Ammon's horn (tissue), 1 donor: Measurements from ENCODE around the gene SUGCT.

ENCODE experiments used
- DNase-seq: peaks from one replicate; pipeline ENCODE4 v3.0.0-alpha.2; 2016; ENCODE audit warnings: low spot score

SUGCT gene

DNA sequence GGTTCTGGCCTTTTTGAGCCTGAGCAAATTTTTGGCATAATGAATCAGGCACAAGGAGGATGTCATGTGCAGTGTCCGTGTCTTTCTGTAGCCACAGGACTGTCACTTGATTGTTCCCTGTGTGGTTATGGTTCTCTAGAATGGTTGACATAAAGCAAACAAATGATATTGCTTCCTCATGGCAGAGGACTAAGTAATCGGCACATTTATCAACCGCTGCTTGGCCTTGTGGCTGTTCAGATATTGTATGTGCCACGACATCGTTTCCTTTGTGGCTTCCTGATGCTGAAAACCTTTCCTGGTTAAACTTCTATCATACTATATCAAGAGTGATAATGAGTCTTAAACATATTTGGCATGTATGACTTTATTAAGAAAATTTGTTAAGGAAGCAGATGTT is 598.8 kb downstream of the SUGCT start:
- DNase-seq: no peak

DNA sequence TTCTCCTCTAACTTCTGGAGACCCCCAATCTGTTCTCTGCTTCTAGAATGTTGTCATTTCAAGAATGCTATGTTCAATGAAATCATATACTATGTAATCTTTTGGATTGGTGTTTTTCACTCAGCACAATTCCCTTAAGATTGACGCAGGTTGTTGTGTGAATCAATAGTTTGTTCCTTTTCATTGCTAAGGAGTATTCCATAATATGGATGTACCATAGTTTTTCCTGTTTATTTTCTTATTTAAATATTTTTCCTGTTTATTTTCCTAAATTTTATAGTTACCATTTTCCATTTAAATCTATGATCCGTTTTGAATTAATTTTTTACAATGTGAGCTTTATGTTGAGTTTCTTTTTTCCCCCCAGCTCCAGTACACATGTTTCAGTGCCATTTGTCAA is 604.5 kb downstream of the SUGCT start:
- DNase-seq: no peak

DNA sequence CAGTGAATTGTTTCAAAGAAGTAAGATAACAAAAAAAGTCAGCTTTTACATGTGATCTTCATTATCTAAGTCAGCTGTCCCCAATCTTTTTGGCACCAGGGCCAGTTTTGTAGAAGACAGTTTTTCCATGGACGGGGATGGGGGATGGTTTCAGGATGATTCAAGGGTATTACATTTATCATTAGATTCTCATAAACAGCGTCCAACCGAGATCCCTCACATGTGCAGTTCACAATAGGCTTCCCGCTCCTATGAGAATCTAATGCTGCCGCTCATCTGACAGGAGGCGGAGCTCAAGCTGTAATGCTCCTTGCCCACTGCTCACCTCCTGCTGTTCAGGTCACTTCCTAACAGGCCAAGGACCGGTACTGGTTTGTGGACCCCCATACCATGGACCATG is 607.5 kb downstream of the SUGCT start:
- DNase-seq: no peak

DNA sequence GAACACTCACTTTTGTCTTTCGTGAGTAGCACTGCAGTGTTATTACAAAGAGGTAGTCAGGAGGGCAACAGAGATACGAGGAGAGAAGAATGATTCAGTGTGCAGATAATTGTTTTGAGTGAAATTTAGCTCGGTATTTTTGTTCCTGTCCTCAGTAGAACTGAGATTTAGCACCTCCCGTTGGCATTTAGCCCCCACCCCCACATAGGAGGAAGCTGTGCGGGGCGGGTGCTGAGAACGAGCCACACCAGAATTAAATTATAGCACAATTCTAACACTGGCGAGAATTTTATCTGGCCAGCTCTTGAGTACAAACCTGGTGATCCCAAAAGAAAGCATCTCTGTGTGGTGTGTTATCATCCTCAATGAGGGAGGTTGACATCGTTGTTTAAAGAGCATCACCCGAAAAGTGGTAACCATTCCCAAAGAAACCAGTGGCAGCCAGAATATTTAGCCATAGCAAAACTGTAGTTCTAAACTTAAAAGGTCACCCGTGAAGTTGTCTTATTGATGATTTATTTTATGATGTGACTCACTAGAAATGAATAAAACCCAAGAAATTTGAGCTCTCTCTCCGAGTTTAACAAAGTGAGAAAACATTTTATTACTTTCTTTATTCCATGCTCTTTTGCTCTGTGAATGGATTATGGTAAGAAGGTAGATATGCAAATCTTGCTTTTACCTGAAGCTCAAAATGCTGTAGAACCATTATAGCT is 612.2 kb downstream of the SUGCT start:
- DNase-seq: no peak

DNA sequence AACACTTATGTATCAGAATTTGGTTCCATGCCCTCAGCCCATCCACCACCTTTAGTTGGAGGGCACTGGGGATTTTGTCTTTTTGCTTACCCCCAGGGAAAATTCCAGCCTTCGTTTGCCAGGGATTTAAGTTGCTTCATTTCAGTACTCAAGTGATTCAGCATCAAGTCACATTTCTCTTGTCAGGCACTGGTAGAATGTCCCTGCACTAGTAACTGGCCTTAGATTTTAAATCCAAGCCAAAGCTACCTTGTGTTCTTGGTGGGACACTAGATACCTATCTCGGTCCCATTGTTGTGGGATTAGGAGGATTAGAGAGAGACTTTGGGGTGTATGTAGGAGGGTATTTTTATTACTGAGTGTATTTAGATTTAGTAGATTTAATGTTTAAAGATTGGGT is 613.1 kb downstream of the SUGCT start:
- DNase-seq: no peak

DNA sequence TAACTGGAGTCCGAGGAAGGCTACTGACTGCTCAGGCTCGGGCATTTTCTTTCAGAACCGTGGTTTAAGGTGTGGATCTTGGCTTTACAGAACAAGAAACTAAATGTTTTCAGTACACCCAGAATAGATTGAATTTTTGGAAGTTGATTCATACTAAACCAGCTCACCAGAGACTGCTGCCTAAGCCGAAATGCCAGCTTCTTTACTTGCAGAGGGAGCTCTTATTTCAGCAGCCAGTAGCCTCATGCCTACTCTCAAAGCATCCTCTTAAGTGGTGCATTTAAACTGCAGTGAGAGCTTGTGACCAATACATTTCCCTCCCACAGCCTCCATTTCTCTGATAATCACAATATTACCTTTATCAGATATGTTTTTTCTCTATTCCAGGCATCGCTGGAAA is 615.1 kb downstream of the SUGCT start:
- DNase-seq: no peak

DNA sequence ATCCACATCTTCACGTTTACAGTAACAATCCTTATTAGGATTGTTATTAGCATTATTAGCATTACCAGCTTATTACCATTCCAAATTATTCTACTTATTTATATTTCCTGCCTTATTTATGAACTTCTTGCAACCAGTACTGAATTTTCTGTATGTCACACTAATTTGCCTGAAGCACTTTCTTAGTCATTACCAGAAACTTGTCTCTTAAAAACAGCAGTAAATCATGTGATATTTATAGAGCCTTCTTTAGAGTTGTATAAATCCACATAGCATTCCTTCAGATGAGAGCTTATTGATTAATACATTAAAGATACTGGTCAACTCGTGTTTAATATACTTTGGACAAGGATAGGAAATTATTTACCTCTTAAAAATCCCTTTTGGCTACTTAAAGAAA is 618.6 kb downstream of the SUGCT start:
- no peak for DNase-seq

DNA sequence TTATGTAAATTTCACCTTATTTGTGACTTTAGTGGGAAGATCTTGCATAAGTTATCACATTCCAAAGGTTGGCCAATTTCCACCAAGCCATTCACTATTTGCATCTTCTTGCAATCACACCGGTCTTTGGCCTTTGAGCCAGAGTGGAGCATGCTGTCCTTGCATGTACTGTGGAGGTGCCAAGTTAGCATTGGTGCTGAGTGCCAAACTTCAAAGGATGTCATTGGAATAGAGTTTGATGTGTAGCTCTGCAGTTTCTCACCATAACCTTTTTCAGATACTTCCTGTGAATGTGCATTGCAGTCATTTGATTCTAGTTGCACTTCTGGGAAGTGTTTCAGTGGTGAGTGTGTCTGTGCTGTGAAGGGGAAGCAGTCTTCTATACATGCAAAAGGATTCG is 620.6 kb downstream of the SUGCT start:
- no peak for DNase-seq

DNA sequence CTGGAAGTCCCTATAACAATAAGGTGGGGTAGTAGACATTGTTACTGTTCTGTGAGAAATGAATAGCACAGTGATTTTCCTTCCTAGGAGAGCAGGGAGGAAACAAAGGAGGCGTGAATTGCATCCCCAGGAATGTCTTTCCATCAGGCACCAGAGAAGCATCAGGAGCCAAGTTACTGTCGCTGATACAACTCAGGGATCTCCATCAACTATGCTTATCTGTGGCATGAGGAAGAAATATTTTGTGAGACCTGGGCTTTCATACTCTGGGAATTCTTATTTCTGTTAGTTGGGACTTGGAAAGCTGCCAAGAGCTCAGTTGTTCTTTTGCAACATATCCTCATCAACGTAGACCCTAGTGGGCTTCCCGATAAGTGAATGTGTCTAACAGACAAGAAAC is 622.3 kb downstream of the SUGCT start:
- DNase-seq: no peak

DNA sequence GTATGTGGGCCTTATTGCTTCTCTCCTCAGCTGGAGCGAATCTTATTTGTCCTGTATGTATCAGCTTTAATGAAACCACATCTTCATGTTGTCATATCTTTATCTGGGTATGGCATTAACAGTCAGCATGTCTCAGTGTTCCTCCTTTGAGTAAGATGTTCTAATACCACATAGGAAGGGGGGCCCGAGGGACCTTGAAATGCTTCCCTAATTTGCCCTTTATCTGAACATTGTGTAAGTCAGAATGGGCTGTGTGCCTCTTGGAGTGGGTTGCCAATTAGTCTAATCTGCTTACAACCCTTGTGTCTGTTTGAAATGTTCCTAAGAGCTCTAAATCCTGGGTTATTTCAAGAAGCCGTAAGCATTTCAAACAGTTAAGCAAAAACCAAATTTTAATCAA is 623.8 kb downstream of the SUGCT start:
- DNase-seq: no peak

DNA sequence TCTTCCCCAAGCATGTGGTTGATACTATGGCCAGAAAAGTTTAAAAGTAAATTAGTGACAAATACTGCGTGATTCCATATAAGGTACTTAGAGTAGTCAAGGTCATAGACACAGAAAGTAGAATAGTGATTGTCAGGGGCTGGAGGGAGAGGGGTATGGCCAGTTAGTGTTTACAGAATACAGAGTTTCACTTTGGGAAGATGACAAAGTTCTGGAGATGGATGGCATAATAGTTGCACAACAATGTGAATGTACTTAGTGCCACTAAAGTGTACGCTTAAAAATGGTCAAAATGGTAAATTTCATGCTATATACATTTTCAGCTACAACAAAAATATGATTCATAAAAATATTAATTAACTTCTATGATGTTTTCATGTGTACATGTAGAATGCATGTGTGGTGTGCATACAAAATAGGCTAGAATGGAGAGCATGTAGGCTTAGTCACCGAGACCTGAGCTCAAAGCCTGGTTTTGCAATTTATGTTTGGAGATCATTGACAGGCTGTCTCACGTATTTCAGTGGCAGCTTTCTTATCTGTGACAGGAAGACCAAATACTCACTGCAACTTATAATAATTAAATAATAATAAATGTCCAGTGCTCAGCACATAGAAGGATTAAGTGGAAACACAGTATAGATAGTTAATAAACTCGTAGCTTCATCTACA is 625.6 kb downstream of the SUGCT start:
- DNase-seq: no peak

DNA sequence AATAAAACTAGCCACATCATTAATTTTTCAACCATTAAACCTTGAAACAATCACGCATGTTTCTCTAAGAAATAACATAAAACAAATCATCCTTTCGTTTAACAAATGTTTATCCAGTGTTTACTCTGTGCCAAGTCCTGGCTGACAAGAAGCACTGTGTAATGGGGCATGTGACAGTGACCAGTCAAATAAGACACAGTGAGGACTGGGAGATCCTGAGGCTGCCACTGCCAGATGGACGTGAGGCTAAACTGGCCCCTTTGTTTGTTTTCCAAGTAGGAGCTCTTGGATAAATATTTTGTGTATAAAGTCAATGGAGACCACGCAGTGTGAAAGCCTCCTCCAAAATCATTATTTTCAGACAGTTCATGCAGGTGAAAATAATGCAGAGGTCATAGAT is 626.2 kb downstream of the SUGCT start:
- peak; percentile 75 for DNase-seq

DNA sequence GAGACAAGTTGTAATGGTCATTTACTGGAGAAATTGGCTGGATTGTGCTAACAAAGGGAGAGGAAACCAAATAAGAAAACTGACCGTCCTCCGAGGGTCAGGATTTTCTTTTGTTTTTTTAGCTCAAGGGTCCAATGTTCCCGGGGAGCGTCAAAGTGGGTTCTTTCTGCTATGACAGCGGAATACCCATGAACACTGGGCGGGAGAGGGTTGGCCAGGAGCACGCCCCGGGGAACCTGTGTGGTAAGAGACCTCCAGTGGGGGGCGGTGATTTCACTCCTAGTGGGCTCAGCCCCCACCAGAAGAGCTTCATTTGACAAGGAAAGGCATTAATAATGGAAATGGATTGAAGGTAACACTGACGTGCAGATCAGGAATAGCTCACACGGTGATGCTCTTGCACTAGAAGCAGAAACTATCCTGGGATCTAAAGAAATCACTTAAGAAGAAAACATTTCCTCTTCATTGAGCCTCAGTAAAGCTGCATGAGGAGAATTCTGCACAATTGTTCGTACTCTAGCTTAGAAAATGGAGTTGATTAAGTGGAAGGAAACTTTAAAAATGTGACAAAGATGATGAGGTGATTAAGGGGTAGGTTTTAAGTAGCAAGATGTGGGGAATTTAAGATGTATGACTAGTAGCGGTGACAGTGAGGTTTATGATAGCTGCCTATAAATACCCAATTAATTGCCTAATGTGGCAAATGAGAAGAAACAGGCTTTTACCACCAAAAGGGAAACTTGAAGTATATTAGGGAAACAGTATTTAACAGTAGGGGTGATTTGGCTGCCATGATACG is 627.2 kb downstream of the SUGCT start:
- no peak for DNase-seq

DNA sequence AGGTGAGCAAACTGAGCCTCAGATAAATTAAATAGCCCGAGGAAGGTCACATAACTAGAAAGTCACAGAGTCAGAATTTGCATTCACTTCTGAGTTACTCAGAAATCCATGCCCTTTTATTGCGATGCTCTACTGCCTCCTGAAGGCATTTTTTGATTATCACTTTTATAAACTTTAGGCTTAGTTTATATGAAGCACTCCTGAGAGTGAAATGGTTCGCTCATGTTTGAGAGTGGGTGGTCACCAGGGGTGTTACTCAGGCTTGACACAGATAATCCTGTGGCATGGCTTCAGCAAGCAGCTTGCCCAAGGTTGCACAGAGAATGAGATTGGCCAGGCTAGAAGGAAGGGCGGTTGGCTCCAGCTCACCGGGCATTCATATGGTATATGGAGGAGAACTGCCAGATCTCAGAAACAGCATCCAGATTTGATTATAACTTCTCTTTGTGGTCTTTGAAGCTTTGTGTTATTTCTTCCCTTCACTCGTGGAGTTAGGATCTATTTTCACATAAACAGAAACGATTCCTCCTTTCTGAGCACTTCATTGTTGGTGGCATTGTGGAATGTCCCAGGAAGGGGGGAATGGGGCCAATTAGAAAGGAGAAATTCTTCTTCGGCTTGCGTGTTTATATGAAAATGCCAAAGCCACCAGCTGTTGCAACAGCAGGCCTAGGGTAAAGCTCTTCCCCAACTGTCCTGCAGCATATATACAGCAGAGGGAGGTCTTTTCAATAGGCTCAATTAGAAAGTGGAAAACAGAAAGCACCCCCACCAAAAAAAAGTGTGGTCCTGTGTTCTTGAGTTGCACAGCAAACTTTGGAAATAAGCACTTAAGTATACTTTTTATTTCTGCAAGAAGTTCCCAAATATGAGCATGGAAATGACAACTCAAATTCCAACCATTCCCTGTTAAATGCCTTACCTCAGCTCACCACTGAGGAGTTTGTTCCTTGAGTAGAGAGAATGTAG is 628.8 kb downstream of the SUGCT start:
- DNase-seq: no peak

DNA sequence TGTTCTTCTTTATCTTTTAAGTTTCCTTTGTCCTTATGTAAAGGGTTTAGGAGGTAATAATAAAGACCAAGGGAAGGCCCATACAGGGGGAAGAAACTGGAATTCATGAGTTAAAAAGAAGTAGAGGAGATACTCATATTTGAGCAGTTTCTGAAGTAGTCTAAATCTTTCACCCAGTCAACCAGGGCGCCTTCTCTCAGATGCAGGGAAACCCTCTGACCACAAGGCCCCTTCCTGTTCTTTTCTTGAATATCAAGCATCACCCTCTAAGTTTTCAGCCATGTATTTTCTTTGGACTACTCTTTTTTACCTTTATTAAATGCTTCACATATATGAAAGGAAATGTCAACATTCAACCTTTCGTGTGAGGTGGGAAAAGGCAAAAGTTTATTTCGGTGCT is 630.8 kb downstream of the SUGCT start:
- DNase-seq: no peak

DNA sequence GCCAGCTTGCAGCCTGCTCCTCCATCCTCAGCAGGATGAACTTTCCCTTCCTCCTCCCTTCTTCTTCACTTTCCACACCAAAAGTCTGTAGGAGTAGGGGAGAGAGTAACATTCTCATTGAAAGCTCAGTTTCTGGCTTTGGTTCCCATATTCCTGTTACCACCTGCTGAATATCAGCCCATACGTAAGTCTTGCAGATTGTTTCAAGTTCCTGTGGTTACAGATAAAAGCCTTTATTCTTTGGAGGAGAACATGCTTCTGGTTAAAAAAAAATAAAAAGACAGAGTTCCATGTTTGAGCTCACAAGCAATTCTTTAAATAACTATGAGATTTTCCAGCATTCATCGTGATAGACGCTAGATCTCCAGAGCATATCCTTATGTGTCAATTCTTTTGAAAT is 637.3 kb downstream of the SUGCT start:
- no peak for DNase-seq

DNA sequence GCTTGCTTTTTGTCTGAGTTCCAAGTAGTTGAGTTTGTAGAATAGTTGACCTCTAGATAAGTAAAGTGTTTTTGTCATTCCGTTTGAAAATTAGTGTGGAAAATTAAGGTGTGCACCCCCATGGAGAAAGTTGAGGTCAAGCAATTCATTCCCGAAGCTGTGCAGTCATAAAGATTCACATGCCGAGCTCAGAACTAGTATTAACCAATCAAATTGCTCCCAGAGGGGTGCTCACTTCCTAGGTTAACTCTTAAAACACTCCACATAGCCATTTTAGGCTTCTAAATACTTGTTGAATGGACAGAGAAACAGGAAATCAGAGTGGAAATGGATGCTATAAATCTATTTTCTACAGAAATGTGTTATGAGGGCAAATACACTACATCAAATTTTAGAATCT is 638.9 kb downstream of the SUGCT start:
- DNase-seq: no peak

DNA sequence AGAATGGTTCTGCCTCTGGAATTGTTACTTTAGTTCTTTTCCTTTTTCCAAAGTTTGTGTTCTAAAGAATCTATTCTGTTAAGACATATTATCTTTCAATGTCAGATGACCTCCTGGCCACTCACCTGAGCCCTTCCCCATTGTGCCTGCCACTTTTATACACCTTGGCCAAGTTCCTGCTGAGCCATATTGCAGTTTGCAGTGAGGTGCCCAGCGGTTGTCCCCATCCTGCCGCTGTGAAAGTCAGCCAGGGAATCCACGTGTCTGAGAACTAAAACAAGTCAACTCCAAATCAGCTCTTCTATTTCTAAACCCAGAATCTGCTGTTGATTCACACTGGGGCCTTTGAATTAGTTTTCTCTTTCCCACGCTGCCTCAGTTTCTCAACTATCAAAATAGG is 641.1 kb downstream of the SUGCT start:
- DNase-seq: no peak

DNA sequence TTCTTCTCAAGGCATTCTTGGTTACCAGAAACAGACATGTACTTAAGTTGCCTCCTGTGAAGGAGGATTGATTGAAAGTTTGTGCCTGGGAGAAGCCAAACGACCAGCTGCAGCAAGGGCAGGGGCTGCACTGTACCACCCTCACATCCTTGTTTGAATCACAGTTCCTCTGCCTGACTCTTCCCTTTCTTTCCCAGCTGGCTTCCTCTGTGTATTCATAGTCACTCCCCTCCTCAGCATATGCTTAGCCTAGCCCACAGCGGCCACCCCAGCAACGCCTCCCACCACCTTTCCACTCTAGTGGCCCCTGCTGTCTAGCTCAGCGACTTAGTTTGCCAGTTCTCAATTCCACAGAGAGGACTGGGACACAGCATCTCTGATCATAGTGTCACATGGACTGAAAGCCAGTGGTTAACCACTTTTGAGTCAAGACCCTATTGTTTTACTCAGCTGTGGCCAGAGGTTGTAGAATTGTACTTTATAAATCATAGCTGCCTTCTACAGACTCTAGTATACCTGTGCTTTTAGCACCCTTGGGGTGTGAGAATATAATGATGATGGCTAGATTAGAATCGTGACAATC is 643.0 kb downstream of the SUGCT start:
- no peak for DNase-seq

DNA sequence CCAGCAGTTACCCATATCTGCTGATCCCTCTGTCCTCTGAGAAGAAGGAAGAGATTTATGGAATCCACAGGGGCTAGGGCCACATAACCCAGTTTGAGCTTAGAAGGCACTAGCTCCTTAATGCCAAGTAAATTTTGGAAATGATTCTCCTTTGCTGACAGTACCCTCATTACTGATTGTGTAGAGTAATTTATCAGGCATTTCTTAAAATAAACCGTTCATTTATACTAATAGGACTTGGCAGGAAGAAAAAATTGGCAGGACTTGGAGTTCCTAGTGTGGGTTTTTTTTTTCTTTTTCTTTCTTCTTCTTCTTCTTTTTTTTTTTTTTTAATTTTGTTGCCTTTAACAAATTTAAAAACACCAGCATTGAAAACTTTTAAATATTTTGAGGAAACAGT is 645.7 kb downstream of the SUGCT start:
- peak; percentile 28 for DNase-seq

DNA sequence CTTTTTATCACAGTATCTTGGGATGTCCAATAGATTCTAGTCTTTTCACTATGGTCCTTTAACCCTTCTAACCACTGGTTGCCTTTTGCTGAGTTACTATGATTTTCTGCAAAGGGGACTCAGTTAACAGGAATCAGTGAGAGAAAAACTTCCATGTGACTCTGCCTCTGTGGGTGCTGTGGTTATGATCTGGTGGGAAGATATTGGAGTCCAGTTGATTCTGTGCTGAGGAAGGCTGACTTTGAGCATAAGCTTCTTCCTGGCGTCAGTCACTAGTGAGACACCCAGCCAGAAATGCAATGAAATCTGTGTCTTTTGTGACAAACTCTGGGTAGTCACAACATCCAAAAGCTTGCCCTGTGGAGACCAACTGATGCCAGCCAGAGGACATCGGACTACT is 648.0 kb downstream of the SUGCT start:
- no peak for DNase-seq

DNA sequence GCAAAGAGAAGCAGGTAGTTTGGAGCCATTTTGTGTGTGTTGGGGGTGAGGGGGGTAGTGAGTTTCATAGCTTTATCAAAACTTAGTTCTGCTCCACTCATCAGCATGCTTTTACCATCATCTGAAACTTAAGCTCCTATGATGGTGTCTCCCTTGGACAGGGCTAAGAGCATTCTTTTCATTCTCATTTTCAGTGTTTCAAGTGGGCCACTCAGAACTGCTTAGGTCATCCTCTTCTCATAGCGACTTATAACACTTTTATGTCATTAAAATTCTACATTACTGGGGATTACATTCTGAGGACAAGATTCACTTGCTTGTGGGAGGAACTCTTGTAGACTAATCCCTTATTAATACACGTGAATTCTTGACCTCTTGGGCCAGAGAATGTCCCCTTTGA is 649.4 kb downstream of the SUGCT start:
- no peak for DNase-seq
